ENCODE data around the gene FAM174C.

The FAM174C gene

GRCh38 chr19:1274081-1274851 is 1.1 kb upstream of the FAM174C start:
- Histone ChIP-seq H3K4me2 (ENCODE audit: low read depth, low read length, poor library complexity, severe bottlenecking) (peak overlapping the region; percentile 98), H3K4me3 (ENCODE audit: low read length, poor library complexity, severe bottlenecking) (peak overlapping the region; percentile 90), H3K27me3 (ENCODE audit: insufficient read depth, low read length, poor library complexity, severe bottlenecking) (peaks cover 4% of the 10 kb centered on the region), H3K9me3 (ENCODE audit: insufficient read depth, low read depth, low read length) (no peaks in the 10 kb centered on the region), H3K9ac (ENCODE audit: low read depth, low read length, poor library complexity, severe bottlenecking) (no peak overlapping the region), H3F3A (ENCODE audit: low read depth) (peaks cover 14% of the 10 kb centered on the region), H4K20me1 (ENCODE audit: insufficient read depth, low read length, poor library complexity, severe bottlenecking) (peaks cover 66% of the 10 kb centered on the region), H3K79me2 (ENCODE audit: insufficient read depth, low read length) (peaks cover 72% of the 10 kb centered on the region), H3K36me3 (ENCODE audit: insufficient read depth, low read length) (peaks cover 55% of the 10 kb centered on the region; the same call in 1 of the 2 replicates), H2AFZ (ENCODE audit: low read length) (no peak overlapping the region), H3K4me1 (ENCODE audit: insufficient read depth, low read length, poor library complexity, severe bottlenecking) (peaks cover 40% of the 10 kb centered on the region), H3K9me2 (replicated peaks; ENCODE audit: low read depth, low read length) (no peaks in the 10 kb centered on the region)
- TF ChIP-seq CTCF (conservative IDR thresholded peaks at IDR 0.05; ENCODE audit: low read length) (no peak), EZH2phosphoT487 (IDR thresholded peaks at IDR 0.05; ENCODE audit: borderline replicate concordance) (no peak)

GRCh38 chr19:1274852-1275259 is 474 bp upstream of the FAM174C start:
- Histone ChIP-seq H3K4me1 (ENCODE audit: insufficient read depth, low read length, poor library complexity, severe bottlenecking) (peaks cover 40% of the 10 kb centered on the region), H4K20me1 (ENCODE audit: insufficient read depth, low read length, poor library complexity, severe bottlenecking) (peaks cover 63% of the 10 kb centered on the region), H3K4me2 (ENCODE audit: low read depth, low read length, poor library complexity, severe bottlenecking) (peak overlapping the region; percentile 98), H3K79me2 (ENCODE audit: insufficient read depth, low read length) (peaks cover 68% of the 10 kb centered on the region), H2AFZ (ENCODE audit: low read length) (no peak overlapping the region), H3K27me3 (ENCODE audit: insufficient read depth, low read length, poor library complexity, severe bottlenecking) (peaks cover 2% of the 10 kb centered on the region), H3F3A (ENCODE audit: low read depth) (peaks cover 14% of the 10 kb centered on the region), H3K36me3 (ENCODE audit: insufficient read depth, low read length) (peaks cover 56% of the 10 kb centered on the region; the same call in 1 of the 2 replicates), H3K9me2 (replicated peaks; ENCODE audit: low read depth, low read length) (no peaks in the 10 kb centered on the region), H3K9me3 (ENCODE audit: insufficient read depth, low read depth, low read length) (no peaks in the 10 kb centered on the region), H3K4me3 (ENCODE audit: low read length, poor library complexity, severe bottlenecking) (peak overlapping the region; percentile 90), H3K9ac (ENCODE audit: low read depth, low read length, poor library complexity, severe bottlenecking) (peak overlapping the region; percentile 85)
- TF ChIP-seq CTCF (conservative IDR thresholded peaks at IDR 0.05; ENCODE audit: low read length) (no peak), EZH2phosphoT487 (IDR thresholded peaks at IDR 0.05; ENCODE audit: borderline replicate concordance) (no peak)

- H3K27me3 ChIP-seq (ENCODE audit: insufficient read depth, low read length, poor library complexity, severe bottlenecking), result no peaks in the 10 kb centered on the region
- no peaks in the 10 kb centered on the region for H3K9me3 ChIP-seq (ENCODE audit: insufficient read depth, low read depth, low read length)
- H2AFZ ChIP-seq (ENCODE audit: low read length), result peak overlapping the region; percentile 21; the same call in 1 of the 2 replicates
- H3K4me3 ChIP-seq (ENCODE audit: low read length, poor library complexity, severe bottlenecking), result peak overlapping the region; percentile 90
- H3F3A ChIP-seq (ENCODE audit: low read depth), result peaks cover 14% of the 10 kb centered on the region
- H4K20me1 ChIP-seq (ENCODE audit: insufficient read depth, low read length, poor library complexity, severe bottlenecking), result peaks cover 51% of the 10 kb centered on the region
- peaks cover 28% of the 10 kb centered on the region for H3K4me1 ChIP-seq (ENCODE audit: insufficient read depth, low read length, poor library complexity, severe bottlenecking)
- TF ChIP-seq CTCF (conservative IDR thresholded peaks at IDR 0.05; ENCODE audit: low read length) (no peak), EZH2phosphoT487 (IDR thresholded peaks at IDR 0.05; ENCODE audit: borderline replicate concordance) (no peak)
- peak overlapping the region; percentile 98 for H3K4me2 ChIP-seq (ENCODE audit: low read depth, low read length, poor library complexity, severe bottlenecking)
- H3K9me2 ChIP-seq (replicated peaks; ENCODE audit: low read depth, low read length), result no peaks in the 10 kb centered on the region
- H3K79me2 ChIP-seq (ENCODE audit: insufficient read depth, low read length), result peaks cover 56% of the 10 kb centered on the region
- H3K9ac ChIP-seq (ENCODE audit: low read depth, low read length, poor library complexity, severe bottlenecking), result peak overlapping the region; percentile 85
- H3K36me3 ChIP-seq (ENCODE audit: insufficient read depth, low read length), result peaks cover 49% of the 10 kb centered on the region; the same call in 1 of the 2 replicates
These were observed 772 bp downstream of the FAM174C start for GRCh38 chr19:1275976-1276627.

Measured in Loucy (cell line).